Measurements from ENCODE around the gene FAM53C.
A peak's percentile ranks its signal among the peaks of the same experiment; 100 is the strongest.
"Not testable (repeated sequence)": the region's sequence is repeated elsewhere in the genome, so short reads cannot be mapped to it uniquely, and the experiment has no call there.

FAM53C gene

GRCh38 chr5:138337685-138338410 is at the start of gene FAM53C:
FAM53C (plus strand) TSS chr5:138338266; CDS start chr5:138341336, 3,070 bp downstream.
- peak; percentile 80 to 90 (median 86) for DNase-seq (ENCODE audit: low read depth in 3 of 3, low spot score in 1 of 3)

- DNase-seq (ENCODE audit: low read depth in 3 of 3, low spot score in 1 of 3) = no peak
Observed at GRCh38 chr5:138289296-138289695, 48.8 kb upstream of the FAM53C start.

DNA sequence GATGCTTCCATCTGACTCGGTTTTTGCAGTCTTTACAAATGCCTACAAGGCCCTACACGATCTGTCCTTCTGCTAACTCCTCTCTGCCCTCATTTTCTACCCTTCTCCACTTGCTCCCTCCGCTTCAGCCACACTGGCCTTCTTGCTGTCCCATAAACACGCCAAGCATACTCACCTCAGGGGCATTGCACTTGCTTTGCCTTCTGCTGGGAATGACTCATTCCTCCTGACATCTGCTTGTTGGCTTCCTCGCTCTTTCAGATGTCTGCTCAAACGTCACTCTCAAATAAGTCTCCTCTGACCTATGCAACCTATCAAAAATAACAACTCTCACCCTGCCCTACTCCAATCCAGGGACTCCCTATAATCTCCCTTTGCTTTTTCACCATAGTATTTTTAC is 34.7 kb upstream of the FAM53C start:
- no peak for DNase-seq (ENCODE audit: low read depth in 3 of 3, low spot score in 1 of 3)

- DNase-seq (ENCODE audit: low read depth in 3 of 3, low spot score in 1 of 3) = no peak
Observed at GRCh38 chr5:138305797-138306196, 32.3 kb upstream of the FAM53C start.

DNA sequence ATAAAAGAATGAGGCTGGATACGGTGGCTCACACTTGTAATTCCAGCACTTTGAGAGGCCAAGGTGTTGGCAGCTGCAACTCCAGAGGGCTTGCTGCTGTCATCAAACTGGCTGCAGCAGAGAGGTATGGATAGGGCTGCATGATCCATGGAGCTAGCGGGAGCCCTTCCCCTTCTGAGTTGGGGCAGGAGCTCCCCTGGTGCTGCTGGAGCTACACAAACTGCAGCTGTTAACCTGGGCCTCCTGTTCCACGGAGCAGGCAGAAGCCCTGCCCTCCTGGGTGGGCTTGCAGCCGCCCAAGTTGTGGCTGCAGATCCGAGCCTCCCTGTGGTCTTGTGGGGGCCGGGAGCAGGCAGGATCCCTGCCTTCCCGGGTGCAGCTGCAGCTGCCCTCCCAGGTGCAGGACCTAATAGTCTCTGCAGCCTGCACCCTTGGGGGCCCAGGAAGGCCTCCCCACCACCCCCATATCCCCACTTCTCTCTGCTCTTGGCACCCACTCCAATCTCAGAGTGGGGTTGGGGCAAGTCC is 22.3 kb upstream of the FAM53C start:
- no peak for DNase-seq (ENCODE audit: low read depth in 3 of 3, low spot score in 1 of 3)

DNA sequence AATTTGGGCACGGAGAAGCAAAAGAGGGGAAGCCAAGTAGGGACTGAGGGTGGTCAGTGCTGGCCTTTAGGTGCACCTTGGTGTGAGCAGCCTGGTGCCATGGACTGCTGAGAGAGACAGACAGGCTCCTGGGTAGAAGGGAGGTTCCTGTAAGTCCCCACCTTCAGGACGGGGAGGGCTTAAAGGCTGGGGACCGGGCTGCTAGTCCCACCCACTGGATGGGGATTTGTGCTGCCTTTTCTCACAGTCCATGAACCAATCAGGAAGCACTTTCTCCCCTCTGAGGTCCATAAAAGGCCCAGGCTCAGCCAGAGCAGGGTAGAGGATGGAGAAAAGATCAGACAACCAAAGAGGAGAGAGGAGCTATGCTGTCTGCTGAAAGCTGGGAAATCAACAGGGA is 21.7 kb upstream of the FAM53C start:
- DNase-seq (ENCODE audit: low read depth in 3 of 3, low spot score in 1 of 3) = no peak

- not testable (repeated sequence) for DNase-seq (ENCODE audit: low read depth in 3 of 3, low spot score in 1 of 3)
Observed at GRCh38 chr5:138318211-138318610, 19.9 kb upstream of the FAM53C start.

GRCh38 chr5:138330813-138331448 is 7.1 kb upstream of the FAM53C start:
- DNase-seq (ENCODE audit: low read depth in 3 of 3, low spot score in 1 of 3) = no peak

GRCh38 chr5:138331449-138332368 is 6.4 kb upstream of the FAM53C start, which contains the start of gene CDC25C:
CDC25C (minus strand) TSS chr5:138331804; CDS start chr5:138331180, 624 bp downstream.
- DNase-seq (ENCODE audit: low read depth in 3 of 3, low spot score in 1 of 3) = peak; percentile 85 to 89 (median 87)

- no peak for DNase-seq (ENCODE audit: low read depth in 3 of 3, low spot score in 1 of 3)
Observed at GRCh38 chr5:138334867-138335447, 3.1 kb upstream of the FAM53C start.

DNA sequence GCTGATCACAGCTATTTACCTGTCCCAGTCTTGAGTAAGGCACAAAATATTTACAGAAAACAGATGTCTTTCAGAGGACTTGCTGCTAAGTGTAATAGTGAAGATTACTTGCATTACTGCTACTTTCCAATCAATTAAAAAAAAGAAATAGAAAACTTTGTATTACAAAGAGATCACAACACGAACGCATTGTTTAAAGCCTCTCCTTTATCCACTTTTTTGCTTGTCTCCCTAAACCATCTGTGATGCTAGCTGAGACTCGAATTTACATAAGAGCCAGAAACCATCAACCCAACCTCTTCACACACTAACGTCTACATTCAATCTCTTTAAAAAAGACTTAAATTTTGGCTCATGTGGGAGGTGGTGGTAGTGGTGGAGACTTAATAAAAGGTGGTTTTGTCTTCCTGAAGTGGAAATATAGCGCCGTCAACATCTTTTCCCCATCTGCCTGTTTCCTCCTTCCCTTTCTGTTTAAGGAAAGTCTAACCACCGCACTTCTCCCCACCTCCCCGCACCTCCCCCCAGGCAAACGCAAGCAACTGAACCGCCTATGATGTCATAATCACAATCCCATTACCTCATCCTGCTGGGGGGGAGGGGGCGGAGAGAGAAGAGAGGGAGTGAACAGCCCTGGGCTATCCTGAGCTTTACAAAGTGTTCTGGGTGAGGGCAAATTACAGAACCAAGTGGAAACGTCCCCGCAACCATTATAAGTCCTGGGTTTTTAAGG is 948 bp upstream of the FAM53C start:
- DNase-seq (ENCODE audit: low read depth in 3 of 3, low spot score in 1 of 3) = peak in 1 of 3 donors; percentile 27

DNA sequence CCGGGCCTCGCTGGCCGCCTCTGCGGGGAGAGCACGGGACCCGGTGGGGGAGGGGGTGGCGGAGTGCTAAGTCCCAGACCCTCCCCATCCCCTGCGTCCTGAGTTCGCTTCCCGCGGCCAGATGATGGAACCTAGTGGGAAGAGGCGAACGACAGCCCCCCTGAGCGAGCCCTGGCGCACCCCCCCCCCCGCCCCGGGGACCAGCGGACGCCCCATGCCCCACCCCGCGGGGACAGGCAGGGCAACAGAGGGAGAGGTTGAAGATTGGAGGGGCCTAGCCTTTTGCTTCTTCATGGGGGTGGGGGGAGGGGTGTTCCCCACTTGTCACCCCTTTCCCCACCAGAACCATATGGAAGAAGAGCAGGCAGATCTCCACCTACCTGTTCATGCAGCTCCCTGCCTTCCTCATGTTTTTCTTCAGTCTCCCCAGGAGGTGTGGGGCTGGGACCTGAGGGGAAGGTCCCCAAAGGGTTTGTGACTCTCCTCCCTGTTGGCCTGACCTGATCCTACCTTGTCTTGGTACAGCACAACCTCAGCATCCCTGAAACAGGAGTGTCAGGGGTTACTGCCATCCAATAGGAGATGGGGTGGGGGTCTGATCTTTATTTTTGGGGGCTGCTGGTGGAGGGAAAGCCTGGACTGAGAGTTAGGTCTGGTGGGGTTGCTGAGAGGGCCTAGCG is 485 bp downstream of the FAM53C start:
- no peak for DNase-seq (ENCODE audit: low read depth in 3 of 3, low spot score in 1 of 3)

DNA sequence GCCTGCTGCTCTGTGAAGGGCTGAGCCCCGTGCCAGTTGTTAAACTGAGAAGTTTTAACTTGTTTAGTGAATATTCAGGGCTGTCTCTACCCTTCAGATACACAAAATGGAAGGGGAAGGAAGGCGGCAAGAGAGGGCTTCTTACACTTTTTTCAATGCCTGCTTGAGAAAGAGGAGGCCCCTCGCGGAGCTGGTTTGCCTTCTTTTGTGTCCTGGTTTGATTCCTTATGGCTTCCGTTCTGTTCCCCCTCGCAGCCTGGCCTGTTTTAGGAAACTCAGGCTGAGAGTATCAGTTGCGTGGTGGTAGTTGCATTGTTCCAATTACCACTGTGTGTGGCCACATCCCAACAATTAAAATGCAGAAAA is 1.0 kb downstream of the FAM53C start:
- DNase-seq (ENCODE audit: low read depth in 3 of 3, low spot score in 1 of 3) = no peak

DNA sequence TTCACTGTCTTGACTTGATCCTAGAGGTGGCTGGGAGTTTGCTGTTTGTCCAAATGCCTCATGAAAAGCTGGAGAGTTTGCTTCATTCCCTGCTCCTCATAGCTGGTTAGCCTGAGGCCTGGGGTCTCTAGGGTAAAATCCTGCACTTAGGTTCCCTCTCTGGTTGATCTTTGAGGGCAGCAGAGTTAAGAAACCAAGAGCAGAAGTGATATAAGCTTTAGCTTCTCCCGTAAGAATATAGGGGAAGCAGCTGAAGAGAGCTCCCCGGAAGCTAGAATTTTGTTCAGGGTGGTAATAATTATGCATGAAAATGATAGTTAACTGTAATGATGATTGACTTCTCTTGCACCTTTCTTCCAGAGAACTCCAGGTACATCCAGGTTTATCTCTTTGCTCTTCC is 1.4 kb downstream of the FAM53C start:
- DNase-seq (ENCODE audit: low read depth in 3 of 3, low spot score in 1 of 3) = no peak

GRCh38 chr5:138340008-138340407 is 1.9 kb downstream of the FAM53C start:
- no peak for DNase-seq (ENCODE audit: low read depth in 3 of 3, low spot score in 1 of 3)

DNA sequence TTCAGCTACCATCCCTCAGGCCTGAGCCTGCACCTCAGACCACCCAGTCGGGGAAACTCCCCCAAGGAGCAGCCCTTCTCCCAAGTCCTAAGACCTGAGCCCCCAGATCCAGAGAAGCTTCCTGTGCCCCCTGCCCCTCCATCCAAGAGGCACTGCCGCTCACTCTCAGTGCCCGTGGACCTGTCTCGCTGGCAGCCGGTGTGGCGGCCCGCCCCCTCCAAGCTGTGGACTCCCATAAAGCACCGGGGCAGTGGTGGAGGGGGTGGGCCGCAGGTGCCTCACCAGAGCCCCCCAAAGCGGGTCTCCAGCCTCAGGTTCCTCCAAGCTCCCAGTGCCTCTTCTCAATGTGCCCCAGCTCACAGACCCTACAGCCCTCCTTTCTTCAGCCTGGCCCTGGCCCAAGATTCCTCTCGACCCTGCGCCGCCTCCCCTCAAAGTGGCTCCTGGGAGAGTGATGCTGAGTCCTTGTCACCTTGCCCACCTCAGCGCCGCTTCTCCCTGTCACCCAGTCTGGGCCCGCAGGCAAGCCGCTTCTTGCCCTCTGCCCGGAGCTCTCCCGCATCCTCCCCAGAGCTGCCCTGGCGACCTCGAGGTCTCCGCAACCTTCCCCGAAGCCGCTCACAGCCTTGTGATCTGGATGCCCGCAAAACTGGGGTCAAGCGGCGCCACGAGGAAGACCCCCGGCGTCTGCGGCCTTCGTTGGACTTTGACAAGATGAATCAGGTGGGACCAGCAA is 7.0 kb downstream of the FAM53C start:
- no peak for DNase-seq (ENCODE audit: low read depth in 3 of 3, low spot score in 1 of 3)

DNA sequence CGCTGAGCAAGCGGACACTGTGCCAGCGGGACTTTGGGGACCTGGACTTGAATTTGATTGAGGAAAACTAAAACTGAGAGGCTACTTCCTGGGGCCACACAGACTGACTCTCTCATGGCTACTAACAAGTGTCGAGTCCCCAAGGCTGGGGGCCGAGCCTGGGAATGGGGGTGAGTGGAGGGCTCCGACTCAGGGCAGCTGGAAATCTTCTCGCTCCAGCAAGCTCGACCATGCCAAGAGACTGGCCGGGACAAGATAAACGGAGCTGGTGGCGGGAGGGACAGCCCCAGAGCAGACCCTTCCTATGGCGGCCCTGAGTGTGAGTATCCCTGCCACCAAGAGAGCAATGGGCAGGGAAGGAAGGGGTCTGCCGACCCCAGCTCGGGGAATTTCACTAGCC is 8.8 kb downstream of the FAM53C start:
- no peak for DNase-seq (ENCODE audit: low read depth in 3 of 3, low spot score in 1 of 3)

GRCh38 chr5:138349852-138350562 is 11.9 kb downstream of the FAM53C start:
- no peak for DNase-seq (ENCODE audit: low read depth in 3 of 3, low spot score in 1 of 3)

DNA sequence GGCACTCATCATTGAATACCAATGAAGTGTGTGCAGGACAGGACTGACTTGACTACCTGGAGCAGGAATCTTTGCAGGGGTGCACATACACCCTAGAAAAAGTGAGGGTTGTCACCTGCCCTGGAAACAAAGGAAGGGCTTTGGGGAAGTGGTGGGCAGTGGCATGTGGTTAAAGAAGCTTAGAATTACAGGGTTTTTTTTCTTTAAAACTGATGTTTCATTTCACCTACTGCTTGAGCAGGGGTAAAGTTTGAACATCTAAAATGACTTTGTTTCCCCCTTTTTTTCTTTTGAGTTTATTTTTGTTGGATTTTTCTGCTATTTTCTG is 12.5 kb downstream of the FAM53C start:
- no peak for DNase-seq (ENCODE audit: low read depth in 3 of 3, low spot score in 1 of 3)

Measured in stimulated activated CD4-positive, alpha-beta T cell treated with anti-CD3 and anti-CD28 coated beads, TNF-alpha, amount 100 ng/mL, for 1 hour (primary cell).